ENCODE data around the gene CPPED1.

DNA sequence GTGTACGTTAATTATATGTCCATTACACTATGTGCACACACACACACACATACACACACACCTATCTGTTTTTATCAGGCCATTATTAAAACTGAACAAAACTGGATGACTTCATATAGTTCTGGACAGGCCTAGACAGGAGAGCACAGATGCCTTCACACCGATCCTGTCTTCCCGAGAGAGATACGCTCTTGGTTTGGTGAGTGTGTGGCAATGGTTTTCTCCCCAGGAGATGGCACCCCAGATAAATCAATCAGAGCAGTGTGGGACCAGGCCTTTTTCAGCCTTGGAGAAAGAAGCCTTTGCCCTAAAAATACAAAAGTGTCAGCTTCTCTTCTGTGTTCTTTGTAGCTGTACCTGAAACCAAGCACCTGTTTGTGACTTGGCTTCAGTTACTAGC, 83.7 kb downstream of the CPPED1 start:
- TF ChIP-seq, protein P1, sequence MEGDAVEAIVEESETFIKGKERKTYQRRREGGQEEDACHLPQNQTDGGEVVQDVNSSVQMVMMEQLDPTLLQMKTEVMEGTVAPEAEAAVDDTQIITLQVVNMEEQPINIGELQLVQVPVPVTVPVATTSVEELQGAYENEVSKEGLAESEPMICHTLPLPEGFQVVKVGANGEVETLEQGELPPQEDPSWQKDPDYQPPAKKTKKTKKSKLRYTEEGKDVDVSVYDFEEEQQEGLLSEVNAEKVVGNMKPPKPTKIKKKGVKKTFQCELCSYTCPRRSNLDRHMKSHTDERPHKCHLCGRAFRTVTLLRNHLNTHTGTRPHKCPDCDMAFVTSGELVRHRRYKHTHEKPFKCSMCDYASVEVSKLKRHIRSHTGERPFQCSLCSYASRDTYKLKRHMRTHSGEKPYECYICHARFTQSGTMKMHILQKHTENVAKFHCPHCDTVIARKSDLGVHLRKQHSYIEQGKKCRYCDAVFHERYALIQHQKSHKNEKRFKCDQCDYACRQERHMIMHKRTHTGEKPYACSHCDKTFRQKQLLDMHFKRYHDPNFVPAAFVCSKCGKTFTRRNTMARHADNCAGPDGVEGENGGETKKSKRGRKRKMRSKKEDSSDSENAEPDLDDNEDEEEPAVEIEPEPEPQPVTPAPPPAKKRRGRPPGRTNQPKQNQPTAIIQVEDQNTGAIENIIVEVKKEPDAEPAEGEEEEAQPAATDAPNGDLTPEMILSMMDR (IDR thresholded peaks at IDR 0.05; ENCODE audit: low read depth, low read length, poor library complexity, severe bottlenecking): no peak
- TF ChIP-seq EZH2phosphoT487 (IDR thresholded peaks at IDR 0.05; ENCODE audit: borderline replicate concordance, low read length): no peak
